IMR-90 (cell line): Measurements from ENCODE around the gene TRIM25. TPM values are rescaled to one million over a fixed set of nuclear protein-coding genes. Genes with fewer than 3 reads are reported as not detected.

Source experiments
- ATAC-seq: fragments of 200-7000 bp; cut with Tn5 transposase; 2 replicates; pipeline ENCODE4 v1.9.1; 2020; ENCODE audit warnings: low read depth, mild to moderate bottlenecking, moderate library complexity
- BruUV-seq: library from RNA; stranded (reverse); fragments of 400-500 nt; replicated peaks from 2 replicates; lab custom pipeline; 2021; lab: Mats Ljungman, UMichigan
- CTCF ChIA-PET: fragments of 300-600 bp; formaldehyde crosslinking; extraction: SDS; loops from one replicate; lab custom pipeline; 2021; ENCODE audit warnings: antibody characterized with exemption; lab: Yijun Ruan, JAX
- POLR2A ChIA-PET: fragments of 300-600 bp; sonication (Branson Sonifier 250); formaldehyde crosslinking; loops from one replicate; lab custom pipeline; 2022; ENCODE audit warnings: antibody characterized with exemption; ENCODE audit not compliant: unreplicated experiment; lab: Charles Lee
- DNase-seq: peaks from one replicate; pipeline ENCODE4 v3.0.0; 2013
- H2AFZ ChIP-seq: replicated peaks from 2 replicates; pipeline ENCODE3; 2013; ENCODE audit warnings: low read length, mild to moderate bottlenecking; ENCODE audit not compliant: poor library complexity
- H2AK5ac ChIP-seq: 2 replicates; pipeline ENCODE4 v1.6.1; 2013; ENCODE audit warnings: low read depth, low read length, inconsistent platforms
- H2AK9ac ChIP-seq: replicated peaks from 2 replicates; pipeline ENCODE3; 2013; ENCODE audit warnings: mild to moderate bottlenecking, low read depth, low read length, moderate library complexity; ENCODE audit not compliant: poor library complexity
- H2BK120ac ChIP-seq: 2 replicates; pipeline ENCODE4 v1.6.1; 2013; ENCODE audit warnings: low read depth, low read length, inconsistent platforms
- H2BK15ac ChIP-seq: 3 replicates; pipeline ENCODE4 v1.6.1; 2013; ENCODE audit warnings: low read depth, low read length, inconsistent platforms
- H2BK20ac ChIP-seq: 2 replicates; pipeline ENCODE4 v1.6.1; 2013; ENCODE audit warnings: low read depth, mild to moderate bottlenecking, inconsistent platforms, low read length, moderate library complexity
- H2BK5ac ChIP-seq: 2 replicates; pipeline ENCODE4 v1.6.1; 2013; ENCODE audit warnings: mild to moderate bottlenecking, low read depth, low read length, inconsistent platforms; ENCODE audit not compliant: poor library complexity, severe bottlenecking
- H3K14ac ChIP-seq: replicated peaks from 2 replicates; pipeline ENCODE4 v1.6.1; 2013; ENCODE audit warnings: low read depth, low read length, inconsistent platforms
- H3K18ac ChIP-seq: 2 replicates; pipeline ENCODE4 v1.6.1; 2013; ENCODE audit warnings: low read depth, low read length, control low read depth
- H3K23ac ChIP-seq: 2 replicates; pipeline ENCODE4 v1.6.1; 2013; ENCODE audit warnings: low read depth, low read length, inconsistent platforms
- H3K27ac ChIP-seq: 2 replicates; pipeline ENCODE4 v1.5.1; 2013; ENCODE audit warnings: mild to moderate bottlenecking, control low read depth, low read length; ENCODE audit not compliant: insufficient read depth
- H3K27me3 ChIP-seq: 2 replicates; pipeline ENCODE4 v1.6.1; 2013; ENCODE audit warnings: low read length; ENCODE audit not compliant: control insufficient read depth, insufficient read depth
- H3K36me3 ChIP-seq: 2 replicates; pipeline ENCODE4 v1.6.1; 2013; ENCODE audit warnings: low read length, mixed read lengths; ENCODE audit not compliant: control insufficient read depth, insufficient read depth
- H3K4ac ChIP-seq: 2 replicates; pipeline ENCODE4 v1.6.1; 2013; ENCODE audit warnings: low read depth, low read length, inconsistent platforms
- H3K4me1 ChIP-seq: 2 replicates; pipeline ENCODE4 v1.6.1; 2013; ENCODE audit warnings: low read length, mixed read lengths; ENCODE audit not compliant: control insufficient read depth, insufficient read depth
- H3K4me2 ChIP-seq: 2 replicates; pipeline ENCODE4 v1.6.1; 2013; ENCODE audit warnings: low read depth, mild to moderate bottlenecking, control low read depth, low read length, moderate library complexity
- H3K4me3 ChIP-seq: 2 replicates; pipeline ENCODE4 v1.5.1; 2013; ENCODE audit warnings: low read depth, mild to moderate bottlenecking, control low read depth, low read length, moderate library complexity; ENCODE audit not compliant: insufficient read depth
- H3K56ac ChIP-seq: 2 replicates; pipeline ENCODE4 v1.6.1; 2013; ENCODE audit warnings: low read length, inconsistent platforms; ENCODE audit not compliant: insufficient read depth; ENCODE audit errors: extremely low read depth
- H3K79me1 ChIP-seq, 2 experiments: 2 replicates each; pipeline ENCODE4 v1.6.1; 2013; ENCODE audit warnings: low read length in 2 of 2, inconsistent platforms in 1 of 2, low read depth in 1 of 2
- H3K9ac ChIP-seq: 2 replicates; pipeline ENCODE4 v1.6.1; 2013; ENCODE audit warnings: low read depth, low read length, control low read depth
- H3K9me1 ChIP-seq: 2 replicates; pipeline ENCODE4 v1.6.1; 2013; ENCODE audit warnings: low read length, inconsistent platforms; ENCODE audit not compliant: insufficient read depth
- H3K9me3 ChIP-seq: 2 replicates; pipeline ENCODE4 v1.6.1; 2013; ENCODE audit warnings: low read length; ENCODE audit not compliant: control insufficient read depth, insufficient read depth
- H4K20me1 ChIP-seq: 2 replicates; pipeline ENCODE4 v1.6.1; 2013; ENCODE audit warnings: low read length, inconsistent platforms; ENCODE audit not compliant: insufficient read depth
- H4K5ac ChIP-seq: 2 replicates; pipeline ENCODE4 v1.6.1; 2013; ENCODE audit warnings: mild to moderate bottlenecking, low read depth, low read length, control low read depth
- H4K8ac ChIP-seq, 2 experiments: 2 replicates each; pipeline ENCODE4 v1.6.1; 2013; ENCODE audit warnings: low read depth in 2 of 2, low read length in 2 of 2, control low read depth in 1 of 2, inconsistent platforms in 1 of 2
- H4K91ac ChIP-seq: 2 replicates; pipeline ENCODE4 v1.6.1; 2013; ENCODE audit warnings: low read depth, low read length, inconsistent platforms; ENCODE audit not compliant: insufficient read depth
- MXI1 ChIP-seq: IDR thresholded peaks from 2 replicates; pipeline ENCODE4 v1.6.1; 2012; ENCODE audit warnings: low read depth, mild to moderate bottlenecking, low read length, moderate library complexity, borderline replicate concordance
- NFE2L2 ChIP-seq: fragments of 150-350 bp; IDR thresholded peaks from 2 replicates; pipeline ENCODE4 v1.6.1; 2016; ENCODE audit warnings: low read depth, mild to moderate bottlenecking, low read length
- WGBS, 2 experiments: methylation state at CpG; one replicate each; pipeline versions ENCODE4 v1.1.5 to v1.1.7; 2013; ENCODE audit warnings: missing lambda C conversion rate in 2 of 2; ENCODE audit not compliant: insufficient read length in 1 of 2; ENCODE audit errors: extremely low coverage in 2 of 2; 5-methylcytosine and 5-hydroxymethylcytosine counted together
- dilution Hi-C: fragments of 300-500 bp; cut with HindIII; formaldehyde crosslinking; loops from one replicate; pipeline ENCODE4 v1.14.3; 2018; ENCODE audit warnings: low sequenced_read_pairs; ENCODE audit not compliant: unreplicated experiment
- in situ Hi-C: fragments of 300-500 bp; cut with MboI; formaldehyde crosslinking; loops from 3 replicates; pipeline ENCODE4 v1.14.3; 2019; ENCODE audit warnings: low sequenced_read_pairs, inconsistent platforms, mixed read lengths
- intact Hi-C: fragments of 100-400 bp; cut with micrococcal nuclease; formaldehyde crosslinking; loops from 2 replicates; pipeline ENCODE4 v1.10.0; 2022
- polyA plus RNA-seq, 3 experiments: library from polyadenylated mRNA; depleted of rRNA; stranded (reverse); fragments of >200 nt; gene quantifications; 2 replicates each; pipeline ENCODE4 v1.2.3, GENCODE V29; 2012; ENCODE audit warnings: low replicate concordance in 1 of 3
- total RNA-seq: library from RNA; depleted of rRNA; stranded (reverse); fragments of >200 nt; gene quantifications from 2 replicates; pipeline ENCODE4 v1.2.3, GENCODE V29; 2012

Gene TRIM25
- total and polyA plus RNA-seq, 2 of the 4 experiments (the other 2 are of a cell fraction): 25.5 to 27.5 TPM

- H3K27ac ChIP-seq: no peak overlapping the region
- no peak overlapping the region for H3K56ac ChIP-seq
- in situ Hi-C loops: loop anchor here (25.0 kb wide), 1 partner anchor 338 kb away; the partner anchor contains the start of gene NOG
- BruUV-seq: no TSS peak
- no peaks in the 10 kb centered on the region for H3K79me1 ChIP-seq
- ATAC-seq (no peak), DNase-seq (no peak)
- no peak overlapping the region for H2BK20ac ChIP-seq
- no peak overlapping the region for H2BK5ac ChIP-seq
- H3K9me3 ChIP-seq: no peaks in the 10 kb centered on the region
- H2AFZ ChIP-seq: no peak overlapping the region
- H3K23ac ChIP-seq: no peak overlapping the region
- intact Hi-C loops: no loop called here
- no peaks in the 10 kb centered on the region for H3K27me3 ChIP-seq
- no peak overlapping the region for H3K14ac ChIP-seq
- no peak overlapping the region for H2BK120ac ChIP-seq
- H3K4ac ChIP-seq: no peak overlapping the region
- H3K9ac ChIP-seq: no peak overlapping the region
- no peak overlapping the region for H4K5ac ChIP-seq
- H4K91ac ChIP-seq: no peak overlapping the region
- H3K18ac ChIP-seq: no peak overlapping the region
- H2BK15ac ChIP-seq: no peak overlapping the region
- H3K4me1 ChIP-seq: no peaks in the 10 kb centered on the region
- TF ChIP-seq NFE2L2: no peak
- TF ChIP-seq MXI1: no peak
- no peaks in the 10 kb centered on the region for H4K20me1 ChIP-seq
- H3K9me1 ChIP-seq: no peaks in the 10 kb centered on the region
- ChIA-PET CTCF (interaction anchor here (0.6 kb wide), 1 partner anchor 511 kb away, joined by 3 read pairs; no protein-coding TSS in a partner anchor), POLR2A (no interaction called here)
- no peak overlapping the region for H4K8ac ChIP-seq
- WGBS, 2 experiments: no CpG with 5 or more reads among the region's 2 CpGs
- no peak overlapping the region for H2AK9ac ChIP-seq
- no peak overlapping the region for H3K4me3 ChIP-seq
- no peak overlapping the region for H2AK5ac ChIP-seq
- H3K36me3 ChIP-seq: no peaks in the 10 kb centered on the region
- no peak overlapping the region for H3K4me2 ChIP-seq
- dilution Hi-C loops: no loop called here
These were observed 11.2 kb upstream of the TRIM25 start for GRCh38 chr17:56925088-56925487.
